ENCODE data around the gene BRD9.
"Not testable (repeated sequence)": the region's sequence is repeated elsewhere in the genome, so short reads cannot be mapped to it uniquely, and the experiment has no call there.

Gene BRD9

GRCh38 chr5:892394-893136, at the start of gene BRD9, which contains the start of gene TRIP13:
Gene BRD9 (minus strand): TSS chr5:892801. CDS start chr5:892657, 144 bp downstream.
Gene TRIP13 (plus strand): TSS chr5:892884. CDS start chr5:892999, 115 bp downstream.
- FAIRE-seq (no peak), DNase-seq (ENCODE audit: insufficient read length, low spot score) (peak; percentile 99)
- TF ChIP-seq POLR2A (IDR thresholded peaks at IDR 0.05; ENCODE audit: low read depth, low read length), result peak; percentile 86

- not testable (repeated sequence) for FAIRE-seq
Observed at GRCh38 chr5:940741-941140, 48.1 kb upstream of the BRD9 start.

GRCh38 chr5:939368-939767, 46.8 kb upstream of the BRD9 start:
- no peak for DNase-seq (ENCODE audit: insufficient read length, low spot score)
- FAIRE-seq, result no peak
- no peak for TF ChIP-seq POLR2A (IDR thresholded peaks at IDR 0.05; ENCODE audit: low read depth, low read length)

More at GRCh38 chr5:940741-941140, 48.1 kb upstream of the BRD9 start:
- not testable (repeated sequence) for DNase-seq (ENCODE audit: insufficient read length, low spot score)

GRCh38 chr5:937151-937924, 44.7 kb upstream of the BRD9 start:
- no peak for DNase-seq (ENCODE audit: insufficient read length, low spot score)
- FAIRE-seq, result no peak
- no peak for TF ChIP-seq POLR2A (IDR thresholded peaks at IDR 0.05; ENCODE audit: low read depth, low read length)

- TF ChIP-seq POLR2A (IDR thresholded peaks at IDR 0.05; ENCODE audit: low read depth, low read length), result no peak
- DNase-seq (ENCODE audit: insufficient read length, low spot score) (no peak), FAIRE-seq (no peak)
Observed at GRCh38 chr5:936149-937144, 43.8 kb upstream of the BRD9 start.

- FAIRE-seq (no peak), DNase-seq (ENCODE audit: insufficient read length, low spot score) (no peak)
- TF ChIP-seq POLR2A (IDR thresholded peaks at IDR 0.05; ENCODE audit: low read depth, low read length), result no peak
Observed at GRCh38 chr5:935510-936084, 43.0 kb upstream of the BRD9 start.

GRCh38 chr5:934381-934967, 41.9 kb upstream of the BRD9 start:
- DNase-seq (ENCODE audit: insufficient read length, low spot score); FAIRE-seq: not testable (repeated sequence)

- DNase-seq (ENCODE audit: insufficient read length, low spot score); FAIRE-seq: not testable (repeated sequence)
Observed at GRCh38 chr5:933951-934350, 41.4 kb upstream of the BRD9 start.

GRCh38 chr5:933251-933861, 40.8 kb upstream of the BRD9 start:
- no peak for TF ChIP-seq POLR2A (IDR thresholded peaks at IDR 0.05; ENCODE audit: low read depth, low read length)

GRCh38 chr5:932628-933250, 40.1 kb upstream of the BRD9 start:
- no peak for FAIRE-seq
- no peak for TF ChIP-seq POLR2A (IDR thresholded peaks at IDR 0.05; ENCODE audit: low read depth, low read length)
- no peak for DNase-seq (ENCODE audit: insufficient read length, low spot score)

More at GRCh38 chr5:933251-933861, 40.8 kb upstream of the BRD9 start:
- DNase-seq (ENCODE audit: insufficient read length, low spot score), result no peak
- no peak for FAIRE-seq

GRCh38 chr5:932151-932627, 39.6 kb upstream of the BRD9 start:
- no peak for FAIRE-seq
- no peak for DNase-seq (ENCODE audit: insufficient read length, low spot score)
- TF ChIP-seq POLR2A (IDR thresholded peaks at IDR 0.05; ENCODE audit: low read depth, low read length), result no peak

- TF ChIP-seq POLR2A (IDR thresholded peaks at IDR 0.05; ENCODE audit: low read depth, low read length), result no peak
- FAIRE-seq, result no peak
- no peak for DNase-seq (ENCODE audit: insufficient read length, low spot score)
Observed at GRCh38 chr5:931570-932145, 39.1 kb upstream of the BRD9 start.

All from H54 (cell line).